Right renal cortex interstitium (tissue), 3 donors: Measurements from ENCODE around the gene TENM3. TPM values are rescaled to one million over a fixed set of nuclear protein-coding genes. Genes with fewer than 3 reads are reported as not detected.
"Not testable (repeated sequence)": the region's sequence is repeated elsewhere in the genome, so short reads cannot be mapped to it uniquely, and the experiment has no call there.

ENCODE experiments used
- DNase-seq, 3 donors: peaks; one replicate each; pipeline ENCODE4 v3.0.0-alpha.2; 2013; ENCODE audit warnings: low read depth in 3 of 3, low spot score in 2 of 3
- polyA plus RNA-seq, 3 donors: library from polyadenylated mRNA; unstranded; fragments of 120-200 nt; gene quantifications; one replicate each; pipeline ENCODE4 v1.2.1, GENCODE V29; 2013; ENCODE audit not compliant: insufficient read length in 3 of 3

Gene TENM3
- polyA plus RNA-seq, 3 donors: 16.0 to 18.1 (median 17.7) TPM

- DNase-seq: peak in 1 of 3 donors; percentile 13
These were observed 141.5 kb downstream of the TENM3 start for GRCh38 chr4:182384631-182385091.

DNA sequence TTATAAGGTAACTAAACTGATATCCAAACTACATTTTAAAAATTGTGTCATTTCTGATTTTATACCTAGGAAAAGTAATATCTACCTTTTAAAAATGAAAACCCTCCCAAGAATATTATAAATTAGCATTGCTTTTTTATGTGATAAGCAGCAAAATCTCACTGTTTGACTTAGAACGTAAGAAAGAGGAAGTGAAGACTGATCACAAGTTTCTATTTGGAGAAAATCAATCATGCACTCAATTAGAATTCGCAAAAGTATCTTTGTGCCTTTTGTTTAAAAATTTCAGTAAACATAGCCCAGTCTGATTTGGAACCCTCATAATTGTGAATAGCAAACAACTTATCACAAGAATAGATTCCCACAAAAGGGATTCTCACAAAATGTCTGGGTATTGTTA is 142.7 kb downstream of the TENM3 start:
- no peak for DNase-seq

GRCh38 chr4:182386576-182386975 is 143.4 kb downstream of the TENM3 start:
- not testable (repeated sequence) for DNase-seq

DNA sequence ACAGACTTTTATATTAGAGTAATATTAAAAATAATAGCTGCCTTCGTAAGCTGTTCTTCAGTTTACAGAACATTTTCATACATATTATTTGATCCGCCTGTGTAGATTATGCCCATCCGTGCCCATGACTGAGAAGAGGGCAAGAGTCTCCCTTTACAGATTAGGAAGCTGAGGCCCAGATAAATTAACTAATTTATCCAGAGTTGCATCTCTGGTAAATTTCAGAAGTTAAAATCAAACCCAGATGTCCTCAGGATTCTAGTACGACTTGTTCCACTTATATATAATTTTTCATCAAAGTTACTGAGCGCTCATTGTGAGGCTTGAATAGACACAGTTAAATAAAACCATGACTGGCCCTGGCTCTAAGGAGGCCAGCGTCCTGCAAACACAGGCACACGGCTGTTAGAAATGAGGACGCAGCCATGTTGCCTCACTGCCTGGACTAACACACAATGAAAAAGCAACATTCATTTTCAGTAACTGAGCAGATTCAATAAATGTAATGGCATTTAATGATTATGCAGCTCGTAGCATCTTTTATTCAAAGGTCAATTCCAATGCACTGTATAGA is 148.0 kb downstream of the TENM3 start:
- no peak for DNase-seq

GRCh38 chr4:182394181-182394580 is 151.0 kb downstream of the TENM3 start:
- no peak for DNase-seq

- DNase-seq: no peak
These were observed 156.9 kb downstream of the TENM3 start for GRCh38 chr4:182400081-182400480.

DNA sequence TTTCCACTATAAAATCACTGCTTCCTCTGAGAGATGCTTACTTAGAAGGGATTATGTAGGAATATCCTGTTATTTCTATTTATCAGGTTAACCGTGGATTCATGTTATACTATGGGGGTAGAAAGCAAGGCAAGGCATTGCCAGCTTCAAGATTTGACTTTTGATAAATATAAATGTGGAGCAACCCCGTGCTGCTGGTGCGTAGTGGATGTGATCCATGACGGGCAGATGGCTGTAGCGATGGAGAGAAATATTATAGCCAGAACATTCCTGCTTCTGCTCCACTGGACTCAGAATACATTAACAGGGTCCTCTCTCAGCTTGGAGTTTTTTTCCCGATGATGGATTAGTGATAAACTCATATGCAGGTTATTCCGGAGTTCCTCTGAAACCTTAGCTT is 157.6 kb downstream of the TENM3 start:
- no peak for DNase-seq

- DNase-seq: no peak
These were observed 161.2 kb downstream of the TENM3 start for GRCh38 chr4:182404376-182404775.

DNA sequence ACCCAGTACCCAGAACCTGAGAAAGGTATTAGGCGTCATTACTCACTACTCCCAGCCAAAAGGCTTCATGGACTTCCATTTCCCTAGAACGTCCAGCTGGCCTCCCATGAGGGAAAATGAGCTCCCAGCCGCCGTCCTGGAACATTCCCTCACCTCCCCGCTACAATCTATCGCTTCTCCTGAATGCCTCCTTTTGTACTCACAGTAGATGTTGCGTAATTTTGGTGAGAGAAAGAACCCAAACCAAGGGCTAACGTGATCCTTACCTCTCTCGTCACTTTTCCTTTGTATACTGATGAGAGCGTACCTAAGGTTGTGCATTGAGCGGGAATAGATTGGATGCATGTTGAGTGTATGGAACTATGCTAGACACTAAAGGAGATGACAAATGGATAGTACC is 161.9 kb downstream of the TENM3 start:
- no peak for DNase-seq

- no peak for DNase-seq
These were observed 166.1 kb downstream of the TENM3 start for GRCh38 chr4:182409271-182409670.

DNA sequence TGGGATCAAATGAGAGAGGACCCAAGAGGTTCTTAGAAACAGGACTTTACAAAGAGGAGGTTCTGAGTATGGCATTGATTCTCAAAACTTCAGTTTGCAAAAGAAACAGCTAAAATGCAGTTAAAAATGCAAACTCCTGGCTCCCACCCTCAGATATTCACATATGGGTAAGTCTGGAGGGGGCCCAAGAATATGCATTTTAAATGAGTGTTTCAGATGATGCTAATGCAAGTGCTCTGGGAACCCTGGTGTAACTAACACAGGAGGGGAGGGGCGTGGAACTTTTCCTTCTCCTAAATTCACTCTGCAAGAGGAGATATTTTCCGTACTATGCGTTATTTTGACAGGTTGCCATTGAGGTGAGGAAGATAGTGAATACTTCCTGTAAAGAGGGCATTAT is 168.2 kb downstream of the TENM3 start:
- no peak for DNase-seq

GRCh38 chr4:182413550-182413949 is 170.3 kb downstream of the TENM3 start:
- no peak for DNase-seq

- no peak for DNase-seq
These were observed 171.9 kb downstream of the TENM3 start for GRCh38 chr4:182415116-182415515.

DNA sequence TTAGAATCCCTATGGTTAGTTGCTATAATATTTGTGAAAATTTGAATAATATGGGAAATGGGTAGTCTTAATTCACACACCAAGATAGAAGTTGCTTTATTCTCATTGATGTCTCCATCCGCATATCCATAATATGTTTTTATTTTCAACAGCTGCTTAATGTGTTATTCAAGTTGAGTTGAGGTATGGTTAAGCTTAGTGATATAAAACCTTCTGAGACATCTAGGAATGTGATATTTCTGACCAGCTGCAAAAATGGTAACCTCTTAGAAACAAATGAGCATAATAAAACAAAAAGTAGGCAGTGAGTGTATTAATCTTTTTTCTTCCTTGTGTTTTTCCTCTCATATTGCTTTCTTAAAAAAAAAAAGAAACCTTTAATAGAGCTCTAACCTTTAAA is 172.9 kb downstream of the TENM3 start:
- no peak for DNase-seq

GRCh38 chr4:182418054-182418734 is 175.0 kb downstream of the TENM3 start:
- DNase-seq: no peak

DNA sequence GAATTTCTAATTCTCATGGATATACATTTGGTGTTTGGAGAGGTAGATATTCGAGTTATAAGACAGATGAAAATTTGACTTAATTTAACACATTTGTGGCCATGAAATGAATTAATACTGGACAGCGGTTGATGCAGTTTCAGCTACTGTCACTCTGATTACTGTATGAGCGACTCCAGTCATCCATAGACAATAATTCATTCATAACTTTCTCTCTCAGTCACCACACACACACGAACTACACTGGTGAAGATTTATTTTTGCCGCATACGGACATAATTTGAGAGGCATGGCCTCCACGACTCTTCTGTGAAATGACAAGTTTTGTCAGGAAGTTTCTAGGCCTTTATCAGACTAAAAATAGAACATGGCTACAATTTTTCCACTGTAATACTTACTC is 177.0 kb downstream of the TENM3 start:
- no peak for DNase-seq

DNA sequence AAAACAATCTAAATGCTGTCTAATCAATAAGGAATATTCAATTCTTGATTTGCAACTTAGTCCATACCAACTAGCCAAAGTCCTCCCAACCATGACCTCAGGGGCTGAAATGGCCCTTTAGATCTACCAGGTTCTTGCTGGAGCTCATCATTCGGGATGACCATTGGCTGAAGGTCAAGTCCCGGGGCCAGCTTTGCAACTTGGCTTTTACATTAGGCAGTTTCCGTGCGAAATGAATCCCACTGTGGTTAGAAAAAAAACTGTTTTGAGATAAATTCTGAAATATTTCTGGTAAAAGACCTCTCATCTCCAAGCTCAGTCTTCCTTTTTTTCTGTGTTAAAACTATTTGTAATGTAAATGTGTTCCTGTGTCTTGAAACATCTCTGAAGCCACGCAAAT is 178.6 kb downstream of the TENM3 start:
- no peak for DNase-seq

GRCh38 chr4:182425302-182425701 is 182.1 kb downstream of the TENM3 start:
- no peak for DNase-seq

GRCh38 chr4:182426901-182427300 is 183.7 kb downstream of the TENM3 start:
- no peak for DNase-seq

DNA sequence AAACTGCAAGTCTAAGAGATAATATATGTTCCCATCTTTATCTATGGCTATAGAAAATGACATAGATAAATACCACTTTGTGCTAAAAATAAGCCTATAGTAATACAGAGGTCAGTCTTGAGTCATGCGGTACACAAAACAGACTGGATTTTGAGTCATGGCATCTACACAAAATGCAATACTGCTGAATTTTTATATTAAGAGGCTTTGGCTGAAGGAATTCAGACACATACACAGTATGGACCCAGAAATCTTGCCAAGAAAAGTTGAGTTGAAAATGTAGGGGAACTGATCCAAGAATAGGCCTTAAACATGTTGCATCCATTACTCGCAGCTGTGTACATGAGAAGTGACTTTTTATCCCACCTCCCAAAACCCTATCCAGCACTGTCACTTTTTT is 184.4 kb downstream of the TENM3 start:
- DNase-seq: no peak

- DNase-seq: no peak
These were observed 186.7 kb downstream of the TENM3 start for GRCh38 chr4:182429896-182430295.

DNA sequence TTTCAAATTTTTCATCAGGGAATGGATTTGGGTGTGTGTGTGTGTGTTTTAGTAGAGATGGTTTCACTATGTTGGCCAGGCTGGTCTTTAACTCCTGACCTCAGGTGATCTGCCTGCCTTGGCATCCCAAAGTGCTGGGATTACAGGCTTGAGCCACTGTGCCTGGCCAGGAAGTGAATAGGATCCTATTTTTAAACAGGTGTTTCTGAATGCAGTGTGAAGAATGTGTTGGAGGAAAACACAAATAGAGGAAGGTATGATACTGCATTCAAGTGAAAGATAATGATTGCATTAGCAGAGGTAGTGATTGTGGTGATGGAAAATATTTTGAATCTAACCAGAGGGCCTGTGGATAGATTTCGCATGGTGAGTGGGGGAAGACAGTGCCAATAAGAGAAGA is 189.6 kb downstream of the TENM3 start:
- DNase-seq: no peak

DNA sequence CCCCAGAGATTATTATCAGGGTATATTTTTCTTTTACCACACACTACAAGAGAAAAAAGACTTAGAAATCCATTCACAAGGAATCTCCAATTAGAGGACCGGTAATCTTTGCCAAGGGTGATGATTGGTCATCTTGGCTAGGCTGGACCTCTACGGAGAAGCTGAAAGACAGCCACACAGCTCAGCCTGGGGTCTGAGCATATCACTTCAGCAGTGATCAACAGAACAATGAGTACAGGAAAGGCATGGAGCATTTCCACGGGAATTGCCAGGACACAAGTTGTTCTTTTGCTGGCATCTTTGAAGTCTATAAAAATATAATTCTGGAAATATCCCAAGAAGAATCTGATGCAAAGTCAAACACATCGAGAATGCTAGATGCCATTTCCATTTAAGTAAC is 191.5 kb downstream of the TENM3 start:
- no peak for DNase-seq
